Measurements from ENCODE around the gene SDF4. TPM values are rescaled to one million over a fixed set of nuclear protein-coding genes. Genes with fewer than 3 reads are reported as not detected.

Gene SDF4
- total and polyA plus RNA-seq, 7 donors: 33.0 to 181 (median 79.6) TPM

- no peak for DNase-seq
- peaks cover 0 to 42% (median 30%) of the 10 kb centered on the region in 4 donors for H3K4me1 ChIP-seq
- H3K9me3 ChIP-seq: no peaks in the 10 kb centered on the region
- intact Hi-C loops (cut with DNase I): no loop called here
- no peaks in the 10 kb centered on the region for H3K27me3 ChIP-seq
- TF ChIP-seq CTCF (IDR thresholded peaks at IDR 0.05) (no peak), POLR2AphosphoS5 (IDR thresholded peaks at IDR 0.05) (no peak), POLR2A (IDR thresholded peaks at IDR 0.05) (no peak), EP300 (IDR thresholded peaks at IDR 0.05) (no peak)
- WGBS, 2 donors: 94 to 95% methylated on average over 30 of the region's 30 CpGs
- no peak overlapping the region for H3K4me3 ChIP-seq
- peaks cover 17 to 59% (median 43%) of the 10 kb centered on the region in 4 donors for H3K36me3 ChIP-seq
- no peak overlapping the region for H3K27ac ChIP-seq
These were observed 3.6 kb downstream of the SDF4 start for GRCh38 chr1:1228187-1228586.

- Histone ChIP-seq H3K27ac (no peak overlapping the region), H3K27me3 (no peaks in the 10 kb centered on the region), H3K4me3 (no peak overlapping the region), H3K4me1 (peaks cover 0 to 34% (median 22%) of the 10 kb centered on the region in 4 donors), H3K9me3 (no peaks in the 10 kb centered on the region), H3K36me3 (peaks cover 25 to 67% (median 50%) of the 10 kb centered on the region in 4 donors)
- no peak for TF ChIP-seq EP300 (IDR thresholded peaks at IDR 0.05)
- no peak for TF ChIP-seq POLR2A (IDR thresholded peaks at IDR 0.05)
- TF ChIP-seq POLR2AphosphoS5 (IDR thresholded peaks at IDR 0.05): no peak
- no peak for TF ChIP-seq CTCF (IDR thresholded peaks at IDR 0.05)
- WGBS, 2 donors: 95 to 97% methylated on average over 25 of the region's 25 CpGs
- intact Hi-C loops (cut with DNase I): no loop called here
- DNase-seq: no peak
These were observed 4.4 kb downstream of the SDF4 start for GRCh38 chr1:1227386-1227785.

- Histone ChIP-seq H3K9me3 (no peaks in the 10 kb centered on the region), H3K4me3 (no peak overlapping the region), H3K27me3 (no peaks in the 10 kb centered on the region), H3K36me3 (peaks cover 31 to 73% (median 55%) of the 10 kb centered on the region in 4 donors), H3K27ac (no peak overlapping the region), H3K4me1 (peaks cover 0 to 34% (median 22%) of the 10 kb centered on the region in 4 donors)
- no peak for TF ChIP-seq EP300 (IDR thresholded peaks at IDR 0.05)
- TF ChIP-seq CTCF (IDR thresholded peaks at IDR 0.05): no peak
- no peak for TF ChIP-seq POLR2A (IDR thresholded peaks at IDR 0.05)
- no peak for TF ChIP-seq POLR2AphosphoS5 (IDR thresholded peaks at IDR 0.05)
- no peak for DNase-seq
- WGBS, 2 donors: 91 to 93% methylated on average over 44 of the region's 44 CpGs
- intact Hi-C loops (cut with DNase I): no loop called here
These were observed 5.0 kb downstream of the SDF4 start for GRCh38 chr1:1226566-1227362.

- H3K4me1 ChIP-seq: peaks cover 0 to 32% (median 20%) of the 10 kb centered on the region in 4 donors
- H3K4me3 ChIP-seq: no peak overlapping the region
- H3K27me3 ChIP-seq: no peaks in the 10 kb centered on the region
- DNase-seq: no peak
- 89 to 91% methylated on average over 18 of the region's 18 CpGs for WGBS, 2 donors
- TF ChIP-seq CTCF (IDR thresholded peaks at IDR 0.05): no peak
- H3K36me3 ChIP-seq: peaks cover 39 to 82% (median 58%) of the 10 kb centered on the region in 4 donors
- no peak overlapping the region for H3K27ac ChIP-seq
- no peaks in the 10 kb centered on the region for H3K9me3 ChIP-seq
- intact Hi-C loops (cut with DNase I): no loop called here
These were observed 5.9 kb downstream of the SDF4 start for GRCh38 chr1:1225913-1226312.

All from sigmoid colon (tissue), 7 donors.